B cell (primary cell): ENCODE results near the gene GRIK5. TPM values are rescaled to one million over a fixed set of nuclear protein-coding genes. Genes with fewer than 3 reads are reported as not detected.

Experiments
- ATAC-seq: fragments of 200-7000 bp; cut with Tn5 transposase; one replicate; pipeline ENCODE4 v1.10.0; 2021; ENCODE audit warnings: low read depth, mild to moderate bottlenecking, moderate number of reproducible peaks, moderate library complexity
- CTCF ChIA-PET: fragments of 350-600 bp; sonication (Branson Sonifier 250); formaldehyde crosslinking; loops from one replicate; lab custom pipeline; 2021; ENCODE audit warnings: antibody characterized with exemption, inconsistent platforms; lab: Charles Lee
- POLR2A ChIA-PET: fragments of 350-600 bp; sonication (Branson Sonifier 250); formaldehyde crosslinking; loops from one replicate; lab custom pipeline; 2021; ENCODE audit warnings: antibody characterized with exemption; lab: Charles Lee
- DNase-seq: peaks from one replicate; pipeline ENCODE4 v3.0.0; 2013
- H2AFZ ChIP-seq: 2 replicates; pipeline ENCODE4 v1.6.1; 2012; ENCODE audit warnings: mild to moderate bottlenecking, low read depth, low read length; ENCODE audit not compliant: insufficient read depth, poor library complexity, severe bottlenecking
- H3K27ac ChIP-seq, 2 donors: 1 replicate in 1 of 2; 2 replicates in 1 of 2; pipeline ENCODE4 v1.5.1; 2012 to 2013; ENCODE audit warnings: low read length in 2 of 2, mild to moderate bottlenecking in 2 of 2, moderate library complexity in 1 of 2
- H3K27me3 ChIP-seq, 4 experiments: fragments of 200-600 bp in 1 of 4; sonication (generic) in 1 of 4; replicated peaks in 1 of 4; 1 replicate in 2 of 4; 2 replicates in 2 of 4; pipeline versions ENCODE4 v1.6.1 to v1.7.0; 2013 to 2016; ENCODE audit warnings: low read length in 3 of 4, mild to moderate bottlenecking in 2 of 4, mixed read lengths in 1 of 4, moderate library complexity in 1 of 4; ENCODE audit not compliant: insufficient read depth in 4 of 4, control insufficient read depth in 3 of 4; ENCODE audit errors: control extremely low read depth in 1 of 4
- H3K36me3 ChIP-seq, 2 experiments: replicated peaks in 1 of 2; 1 replicate in 1 of 2; 2 replicates in 1 of 2; pipeline versions ENCODE4 v1.6.1 to v1.7.1; 2013; ENCODE audit warnings: low read length in 1 of 2; ENCODE audit not compliant: insufficient read depth in 2 of 2, control insufficient read depth in 1 of 2; ENCODE audit errors: control extremely low read depth in 1 of 2, extremely low read depth in 1 of 2
- H3K4me1 ChIP-seq, 2 donors: fragments of 200-600 bp in 1 of 2; sonication (generic) in 1 of 2; 1 replicate in 1 of 2; 2 replicates in 1 of 2; pipeline versions ENCODE4 v1.5.1 to v1.6.1; 2013 to 2017; ENCODE audit warnings: low read length in 2 of 2; ENCODE audit not compliant: control insufficient read depth in 2 of 2, insufficient read depth in 2 of 2
- H3K4me2 ChIP-seq: replicated peaks from 2 replicates; pipeline ENCODE3; 2012; ENCODE audit warnings: mild to moderate bottlenecking, low read depth, low read length; ENCODE audit not compliant: poor library complexity, severe bottlenecking
- H3K4me3 ChIP-seq, 5 experiments: fragments of 200-600 bp in 1 of 5; sonication (generic) in 1 of 5; 1 replicate in 3 of 5; 2 replicates in 2 of 5; pipeline versions ENCODE4 v1.5.1 to v1.7.0; 2011 to 2016; ENCODE audit warnings: low read length in 4 of 5, mild to moderate bottlenecking in 4 of 5, low read depth in 2 of 5, control low read depth in 1 of 5, moderate library complexity in 1 of 5; ENCODE audit not compliant: insufficient read depth in 1 of 5; ENCODE audit errors: control extremely low read depth in 1 of 5, extremely low read depth in 1 of 5
- H3K79me2 ChIP-seq: fragments of 200-600 bp; sonication (generic); one replicate; pipeline ENCODE4 v1.6.0; 2016; ENCODE audit warnings: low read length; ENCODE audit not compliant: control insufficient read depth, insufficient read depth
- H3K9ac ChIP-seq: fragments of 200-600 bp; sonication (generic); 2 replicates; pipeline ENCODE4 v1.6.1; 2017; ENCODE audit warnings: mild to moderate bottlenecking, low read length, moderate library complexity
- H3K9me3 ChIP-seq, 3 donors: one replicate each; pipeline versions ENCODE4 v1.6.1 to v1.7.1; 2013; ENCODE audit warnings: low read length in 2 of 3; ENCODE audit not compliant: control insufficient read depth in 2 of 3, insufficient read depth in 1 of 3; ENCODE audit errors: control extremely low read depth in 1 of 3
- H4K20me1 ChIP-seq: 2 replicates; pipeline ENCODE4 v1.6.0; 2012; ENCODE audit warnings: mild to moderate bottlenecking, low read length; ENCODE audit not compliant: insufficient read depth, control insufficient read depth, poor library complexity, severe bottlenecking
- H3K27ac Mint-ChIP-seq: one replicate; pipeline ENCODE4 v1.8.0; 2021; ENCODE audit warnings: mixed read lengths
- H3K27me3 Mint-ChIP-seq: one replicate; pipeline ENCODE4 v1.8.0; 2021; ENCODE audit warnings: mixed read lengths
- H3K4me1 Mint-ChIP-seq: one replicate; pipeline ENCODE4 v1.8.0; 2021; ENCODE audit warnings: mixed read lengths
- H3K4me3 Mint-ChIP-seq: one replicate; pipeline ENCODE4 v1.8.0; 2021; ENCODE audit warnings: mixed read lengths
- H3K9me3 Mint-ChIP-seq: one replicate; pipeline ENCODE4 v1.8.0; 2022; ENCODE audit warnings: mixed read lengths; ENCODE audit not compliant: insufficient read depth
- EZH2 ChIP-seq: IDR thresholded peaks from 2 replicates; pipeline ENCODE4 v1.6.1; 2012; ENCODE audit warnings: borderline replicate concordance, low read depth, mild to moderate bottlenecking, moderate library complexity, low read length; ENCODE audit not compliant: insufficient read depth, poor library complexity, severe bottlenecking
- WGBS: methylation state at CpG from one replicate; pipeline ENCODE4 v1.1.5; 2013; ENCODE audit warnings: missing lambda C conversion rate; ENCODE audit not compliant: insufficient coverage; 5-methylcytosine and 5-hydroxymethylcytosine counted together
- intact Hi-C: fragments of 100-400 bp; cut with micrococcal nuclease; formaldehyde crosslinking; loops from one replicate; pipeline ENCODE4 v1.10.0; 2022
- polyA plus RNA-seq: library from polyadenylated mRNA; depleted of rRNA; stranded (reverse); fragments of >200 nt; gene quantifications from 2 replicates; pipeline ENCODE4 v1.2.3, GENCODE V29; 2012
- total RNA-seq, 2 donors: library from RNA; stranded (reverse); fragments of 120-200 nt in 1 of 2; gene quantifications; 1 replicate in 1 of 2; 2 replicates in 1 of 2; pipeline versions ENCODE4 v1.2.3 to v1.2.4, GENCODE V29; 2013 to 2022
- TF ChIP-seq, protein P1 (sequence below): fragments of 200-600 bp; IDR thresholded peaks from one replicate; pipeline ENCODE4 v1.8.0; 2022; ENCODE audit warnings: antibody characterized with exemption, mild to moderate bottlenecking

The GRIK5 gene
- total and polyA plus RNA-seq, 2 donors (not counting 1 experiment from before 2014, with no cell fraction given): 0.09 to 0.27 TPM

DNA sequence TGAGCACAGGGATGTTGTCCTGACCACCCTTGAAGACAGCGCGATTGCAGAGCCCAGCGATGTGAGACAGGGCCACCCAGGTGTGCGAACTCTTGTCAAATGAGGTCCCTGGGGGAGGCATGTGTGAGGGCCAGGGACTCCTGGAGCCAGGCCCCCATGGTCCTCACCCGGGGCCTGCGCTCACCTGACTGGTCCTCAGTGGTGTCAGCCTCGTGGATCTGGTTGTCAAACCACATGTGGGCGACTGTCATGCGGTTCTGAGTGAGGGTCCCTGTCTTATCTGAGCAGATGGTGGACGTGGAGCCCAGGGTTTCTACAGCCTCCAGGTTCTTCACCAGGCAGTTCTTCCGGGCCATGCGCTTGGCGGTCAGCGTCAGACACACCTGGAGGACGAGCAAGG is 88.3 kb downstream of the GRIK5 start:
- no peaks in the 10 kb centered on the region for H3K27me3 Mint-ChIP-seq
- no peaks in the 10 kb centered on the region for H3K4me1 Mint-ChIP-seq
- TF ChIP-seq, protein P1, sequence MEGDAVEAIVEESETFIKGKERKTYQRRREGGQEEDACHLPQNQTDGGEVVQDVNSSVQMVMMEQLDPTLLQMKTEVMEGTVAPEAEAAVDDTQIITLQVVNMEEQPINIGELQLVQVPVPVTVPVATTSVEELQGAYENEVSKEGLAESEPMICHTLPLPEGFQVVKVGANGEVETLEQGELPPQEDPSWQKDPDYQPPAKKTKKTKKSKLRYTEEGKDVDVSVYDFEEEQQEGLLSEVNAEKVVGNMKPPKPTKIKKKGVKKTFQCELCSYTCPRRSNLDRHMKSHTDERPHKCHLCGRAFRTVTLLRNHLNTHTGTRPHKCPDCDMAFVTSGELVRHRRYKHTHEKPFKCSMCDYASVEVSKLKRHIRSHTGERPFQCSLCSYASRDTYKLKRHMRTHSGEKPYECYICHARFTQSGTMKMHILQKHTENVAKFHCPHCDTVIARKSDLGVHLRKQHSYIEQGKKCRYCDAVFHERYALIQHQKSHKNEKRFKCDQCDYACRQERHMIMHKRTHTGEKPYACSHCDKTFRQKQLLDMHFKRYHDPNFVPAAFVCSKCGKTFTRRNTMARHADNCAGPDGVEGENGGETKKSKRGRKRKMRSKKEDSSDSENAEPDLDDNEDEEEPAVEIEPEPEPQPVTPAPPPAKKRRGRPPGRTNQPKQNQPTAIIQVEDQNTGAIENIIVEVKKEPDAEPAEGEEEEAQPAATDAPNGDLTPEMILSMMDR: no peak
- TF ChIP-seq EZH2: no peak
- H3K4me3 Mint-ChIP-seq: no peak overlapping the region
- H4K20me1 ChIP-seq: no peaks in the 10 kb centered on the region
- no peak for DNase-seq
- H3K27ac Mint-ChIP-seq: no peak overlapping the region
- WGBS: 89% methylated on average over 15 of the region's 15 CpGs
- no peak overlapping the region for H2AFZ ChIP-seq
- no peaks in the 10 kb centered on the region for H3K27me3 ChIP-seq
- no peak overlapping the region for H3K27ac ChIP-seq
- CTCF ChIA-PET: no interaction called here
- POLR2A ChIA-PET: no interaction called here
- no peak for ATAC-seq
- no peak overlapping the region for H3K4me3 ChIP-seq
- H3K9ac ChIP-seq: no peak overlapping the region
- no peaks in the 10 kb centered on the region for H3K79me2 ChIP-seq
- no peaks in the 10 kb centered on the region for H3K9me3 Mint-ChIP-seq
- H3K9me3 ChIP-seq: no peaks in the 10 kb centered on the region
- intact Hi-C loops: no loop called here
- no peak overlapping the region for H3K4me2 ChIP-seq
- no peaks in the 10 kb centered on the region for H3K4me1 ChIP-seq
- H3K36me3 ChIP-seq: no peaks in the 10 kb centered on the region

DNA sequence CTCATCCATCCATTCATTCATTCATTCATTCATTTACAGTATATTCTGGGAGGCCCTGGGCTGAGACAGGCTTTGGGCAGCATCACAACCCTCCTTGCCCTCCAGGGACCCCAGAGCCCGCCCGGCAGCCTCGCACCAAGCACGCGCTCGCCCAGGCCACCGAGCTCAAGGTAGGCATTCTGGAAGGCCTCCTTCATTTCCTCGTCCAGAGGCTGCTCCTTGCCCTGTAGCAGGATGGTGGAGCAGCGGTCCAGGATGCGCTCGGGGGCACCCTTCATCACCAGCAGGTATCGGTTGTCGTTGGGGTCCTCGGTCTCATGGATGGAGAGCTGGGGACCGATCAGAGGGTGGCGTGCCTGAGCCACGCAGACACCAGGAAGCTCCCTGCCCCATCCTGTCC is 91.5 kb downstream of the GRIK5 start:
- Histone ChIP-seq H2AFZ (no peak overlapping the region), H3K9me3 (no peaks in the 10 kb centered on the region), H3K27me3 (no peaks in the 10 kb centered on the region), H4K20me1 (no peaks in the 10 kb centered on the region), H3K27ac (no peak overlapping the region), H3K4me1 (no peaks in the 10 kb centered on the region), H3K36me3 (no peaks in the 10 kb centered on the region), H3K4me2 (no peak overlapping the region), H3K79me2 (no peaks in the 10 kb centered on the region), H3K9ac (no peak overlapping the region), H3K4me3 (no peak overlapping the region)
- no peak for ATAC-seq
- intact Hi-C loops: no loop called here
- H3K9me3 Mint-ChIP-seq: no peaks in the 10 kb centered on the region
- no peak for TF ChIP-seq EZH2
- TF ChIP-seq, protein P1: no peak
- 96% methylated on average over 17 of the region's 17 CpGs for WGBS
- no peak overlapping the region for H3K27ac Mint-ChIP-seq
- ChIA-PET POLR2A (no interaction called here), CTCF (no interaction called here)
- no peak overlapping the region for H3K4me3 Mint-ChIP-seq
- no peak for DNase-seq
- no peaks in the 10 kb centered on the region for H3K27me3 Mint-ChIP-seq
- H3K4me1 Mint-ChIP-seq: no peaks in the 10 kb centered on the region
